Hepatocyte (in vitro differentiated cells): ENCODE data around the gene CD302.

Experiments used
- CTCF ChIP-seq: fragments of 200-600 bp; sonication (generic); IDR thresholded peaks from 2 replicates; pipeline ENCODE4 v1.5.1; 2016; ENCODE audit warnings: antibody characterized with exemption, mild to moderate bottlenecking; ENCODE audit not compliant: poor library complexity
- EZH2 ChIP-seq: fragments of 200-600 bp; sonication (generic); IDR thresholded peaks from 2 replicates; pipeline ENCODE4 v1.6.1; 2016; ENCODE audit warnings: antibody characterized with exemption, mild to moderate bottlenecking, borderline replicate concordance
- EZH2phosphoT487 ChIP-seq: fragments of 200-600 bp; sonication (generic); IDR thresholded peaks from one replicate; pipeline ENCODE4 v1.6.1; 2018; ENCODE audit warnings: antibody characterized with exemption, mild to moderate bottlenecking, low read depth, moderate library complexity; ENCODE audit not compliant: unreplicated experiment, severe bottlenecking

DNA sequence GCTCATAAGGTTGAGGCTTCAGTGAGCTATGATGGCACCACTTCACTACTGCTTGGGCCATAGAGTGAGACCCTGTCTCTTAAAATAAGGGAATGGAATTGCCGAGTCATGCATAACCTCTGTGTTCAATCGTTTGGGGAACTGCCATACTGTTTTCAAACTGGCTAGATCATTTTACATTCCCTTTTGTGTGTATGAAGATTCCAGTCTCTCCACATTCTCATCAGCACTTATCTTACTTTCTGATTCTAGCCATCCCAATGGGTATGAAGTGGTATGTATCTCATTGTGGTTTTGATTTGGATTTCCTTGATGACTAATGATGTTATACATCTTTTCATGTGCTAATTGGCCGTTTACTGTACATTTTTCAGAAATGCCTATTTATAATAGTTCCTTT, 62.0 kb downstream of the CD302 start:
- TF ChIP-seq EZH2: no peak
- no peak for TF ChIP-seq CTCF
- no peak for TF ChIP-seq EZH2phosphoT487
